ENCODE results near the gene PPM1H.
"Not testable (repeated sequence)": the region's sequence is repeated elsewhere in the genome, so short reads cannot be mapped to it uniquely, and the experiment has no call there.

The PPM1H gene

GRCh38 chr12:62767496-62767895 is 167.5 kb downstream of the PPM1H start:
- no peak for DNase-seq (ENCODE audit: low read depth)

GRCh38 chr12:62766496-62766895 is 168.5 kb downstream of the PPM1H start:
- DNase-seq (ENCODE audit: low read depth) = no peak

- no peak for DNase-seq (ENCODE audit: low read depth)
These were observed 170.9 kb downstream of the PPM1H start for GRCh38 chr12:62763861-62764645.

- DNase-seq (ENCODE audit: low read depth) = no peak
These were observed 171.6 kb downstream of the PPM1H start for GRCh38 chr12:62763312-62763711.

GRCh38 chr12:62762645-62763044 is 172.3 kb downstream of the PPM1H start:
- DNase-seq (ENCODE audit: low read depth) = no peak

- DNase-seq (ENCODE audit: low read depth) = no peak
These were observed 173.3 kb downstream of the PPM1H start for GRCh38 chr12:62761658-62762057.

GRCh38 chr12:62760779-62761178 is 174.2 kb downstream of the PPM1H start:
- no peak for DNase-seq (ENCODE audit: low read depth)

GRCh38 chr12:62760341-62760740 is 174.6 kb downstream of the PPM1H start:
- DNase-seq (ENCODE audit: low read depth) = not testable (repeated sequence)

- no peak for DNase-seq (ENCODE audit: low read depth)
These were observed 176.7 kb downstream of the PPM1H start for GRCh38 chr12:62758216-62758615.

- DNase-seq (ENCODE audit: low read depth) = no peak
These were observed 177.9 kb downstream of the PPM1H start for GRCh38 chr12:62757048-62757447.

- DNase-seq (ENCODE audit: low read depth) = no peak
These were observed 180.2 kb downstream of the PPM1H start for GRCh38 chr12:62754706-62755105.

GRCh38 chr12:62751810-62752155 is 183.2 kb downstream of the PPM1H start:
- no peak for DNase-seq (ENCODE audit: low read depth)

- no peak for DNase-seq (ENCODE audit: low read depth)
These were observed 183.8 kb downstream of the PPM1H start for GRCh38 chr12:62750941-62751809.

- DNase-seq (ENCODE audit: low read depth) = no peak
These were observed 185.4 kb downstream of the PPM1H start for GRCh38 chr12:62749586-62749985.

- no peak for DNase-seq (ENCODE audit: low read depth)
These were observed 185.9 kb downstream of the PPM1H start for GRCh38 chr12:62748941-62749468.

GRCh38 chr12:62744551-62744950 is 190.4 kb downstream of the PPM1H start:
- DNase-seq (ENCODE audit: low read depth) = no peak

- no peak for DNase-seq (ENCODE audit: low read depth)
These were observed 195.5 kb downstream of the PPM1H start for GRCh38 chr12:62739266-62740015.

GRCh38 chr12:62738616-62739015 is 196.3 kb downstream of the PPM1H start:
- DNase-seq (ENCODE audit: low read depth) = no peak

GRCh38 chr12:62738105-62738504 is 196.8 kb downstream of the PPM1H start:
- no peak for DNase-seq (ENCODE audit: low read depth)

- no peak for DNase-seq (ENCODE audit: low read depth)
These were observed 197.3 kb downstream of the PPM1H start for GRCh38 chr12:62737615-62738014.

- DNase-seq (ENCODE audit: low read depth) = no peak
These were observed 197.8 kb downstream of the PPM1H start for GRCh38 chr12:62737188-62737587.

- DNase-seq (ENCODE audit: low read depth) = no peak
These were observed 198.4 kb downstream of the PPM1H start for GRCh38 chr12:62736596-62736995.

Measured in stimulated activated CD8-positive, alpha-beta memory T cell treated with anti-CD3 and anti-CD28 coated beads, Interleukin-12 subunit alpha, Interleukin-12 subunit beta, amount 100 ng/mL, for 4 hours (primary cell).